ENCODE data around the gene RAB3IP.

RAB3IP gene

GRCh38 chr12:69844836-69845235 is 106.2 kb downstream of the RAB3IP start:
- TF ChIP-seq CREB1 (IDR thresholded peaks at IDR 0.05; ENCODE audit: low read depth) (no peak), TCF12 (IDR thresholded peaks at IDR 0.05; ENCODE audit: low read depth) (no peak), FOXM1 (IDR thresholded peaks at IDR 0.05; ENCODE audit: borderline replicate concordance, low read depth) (no peak), EP300 (IDR thresholded peaks at IDR 0.05; ENCODE audit: borderline replicate concordance) (no peak), YY1 (IDR thresholded peaks at IDR 0.05; ENCODE audit: low read depth) (no peak), TAF1 (IDR thresholded peaks at IDR 0.05; ENCODE audit: low read depth) (no peak), TEAD4 (IDR thresholded peaks at IDR 0.05) (no peak), NFIC (IDR thresholded peaks at IDR 0.05) (no peak), USF1 (IDR thresholded peaks at IDR 0.05) (no peak), ZBTB7A (IDR thresholded peaks at IDR 0.05; ENCODE audit: low read depth) (no peak), EGR1 (IDR thresholded peaks at IDR 0.05) (no peak), RAD21 (IDR thresholded peaks at IDR 0.05; ENCODE audit: low read depth) (no peak), CEBPB (IDR thresholded peaks at IDR 0.05) (no peak), REST (IDR thresholded peaks at IDR 0.05; ENCODE audit: low read depth) (no peak), MAX (IDR thresholded peaks at IDR 0.05) (no peak)

- TF ChIP-seq TAF1 (IDR thresholded peaks at IDR 0.05; ENCODE audit: low read depth): no peak
- TF ChIP-seq FOXM1 (IDR thresholded peaks at IDR 0.05; ENCODE audit: borderline replicate concordance, low read depth): no peak
- no peak for TF ChIP-seq TEAD4 (IDR thresholded peaks at IDR 0.05)
- no peak for TF ChIP-seq CREB1 (IDR thresholded peaks at IDR 0.05; ENCODE audit: low read depth)
- TF ChIP-seq TCF12 (IDR thresholded peaks at IDR 0.05; ENCODE audit: low read depth): no peak
- TF ChIP-seq RAD21 (IDR thresholded peaks at IDR 0.05; ENCODE audit: low read depth): no peak
- TF ChIP-seq MAX (IDR thresholded peaks at IDR 0.05): no peak
- TF ChIP-seq YY1 (IDR thresholded peaks at IDR 0.05; ENCODE audit: low read depth): no peak
- TF ChIP-seq CEBPB (IDR thresholded peaks at IDR 0.05): no peak
Measured at GRCh38 chr12:69846976-69847375, 108.3 kb downstream of the RAB3IP start.

GRCh38 chr12:69851976-69852375 is 113.3 kb downstream of the RAB3IP start:
- TF ChIP-seq EP300 (IDR thresholded peaks at IDR 0.05; ENCODE audit: borderline replicate concordance) (no peak), TCF12 (IDR thresholded peaks at IDR 0.05; ENCODE audit: low read depth) (no peak), EGR1 (IDR thresholded peaks at IDR 0.05) (no peak), CEBPB (IDR thresholded peaks at IDR 0.05) (no peak), FOXM1 (IDR thresholded peaks at IDR 0.05; ENCODE audit: borderline replicate concordance, low read depth) (no peak), USF1 (IDR thresholded peaks at IDR 0.05) (no peak), TAF1 (IDR thresholded peaks at IDR 0.05; ENCODE audit: low read depth) (no peak), ZBTB7A (IDR thresholded peaks at IDR 0.05; ENCODE audit: low read depth) (no peak), REST (IDR thresholded peaks at IDR 0.05; ENCODE audit: low read depth) (no peak), CREB1 (IDR thresholded peaks at IDR 0.05; ENCODE audit: low read depth) (no peak), NFIC (IDR thresholded peaks at IDR 0.05) (no peak), TEAD4 (IDR thresholded peaks at IDR 0.05) (no peak), RAD21 (IDR thresholded peaks at IDR 0.05; ENCODE audit: low read depth) (no peak), YY1 (IDR thresholded peaks at IDR 0.05; ENCODE audit: low read depth) (no peak), MAX (IDR thresholded peaks at IDR 0.05) (no peak)

GRCh38 chr12:69866698-69867097 is 128.0 kb downstream of the RAB3IP start:
- TF ChIP-seq TCF12 (IDR thresholded peaks at IDR 0.05; ENCODE audit: low read depth) (no peak), CEBPB (IDR thresholded peaks at IDR 0.05) (no peak), TEAD4 (IDR thresholded peaks at IDR 0.05) (no peak), FOXM1 (IDR thresholded peaks at IDR 0.05; ENCODE audit: borderline replicate concordance, low read depth) (no peak), RAD21 (IDR thresholded peaks at IDR 0.05; ENCODE audit: low read depth) (no peak), EP300 (IDR thresholded peaks at IDR 0.05; ENCODE audit: borderline replicate concordance) (no peak), USF1 (IDR thresholded peaks at IDR 0.05) (no peak), REST (IDR thresholded peaks at IDR 0.05; ENCODE audit: low read depth) (no peak), TAF1 (IDR thresholded peaks at IDR 0.05; ENCODE audit: low read depth) (no peak), MAX (IDR thresholded peaks at IDR 0.05) (no peak), EGR1 (IDR thresholded peaks at IDR 0.05) (no peak), YY1 (IDR thresholded peaks at IDR 0.05; ENCODE audit: low read depth) (no peak), ZBTB7A (IDR thresholded peaks at IDR 0.05; ENCODE audit: low read depth) (no peak), NFIC (IDR thresholded peaks at IDR 0.05) (no peak), CREB1 (IDR thresholded peaks at IDR 0.05; ENCODE audit: low read depth) (no peak)
